ENCODE measurements around the gene ELK3.

DNA sequence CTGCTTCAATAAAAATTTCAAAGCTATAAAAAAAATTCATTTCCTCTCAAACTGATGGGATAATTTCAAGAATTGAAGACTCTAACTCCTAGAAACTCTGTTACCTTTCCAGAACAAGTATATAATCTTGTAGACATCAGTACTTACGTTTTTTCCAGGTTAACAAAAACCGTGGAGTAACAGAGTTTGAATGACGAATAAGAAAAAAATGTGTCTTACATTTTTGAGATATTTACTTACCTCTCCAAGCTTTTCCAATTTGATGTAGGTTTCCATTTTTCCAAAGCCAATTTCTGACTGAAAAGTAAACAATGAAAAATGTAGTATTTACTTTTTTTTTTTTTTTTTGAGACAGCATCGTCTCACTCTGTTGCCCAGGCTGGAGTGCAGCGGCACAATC, 105.9 kb downstream of the ELK3 start:
- TF ChIP-seq, protein P1, sequence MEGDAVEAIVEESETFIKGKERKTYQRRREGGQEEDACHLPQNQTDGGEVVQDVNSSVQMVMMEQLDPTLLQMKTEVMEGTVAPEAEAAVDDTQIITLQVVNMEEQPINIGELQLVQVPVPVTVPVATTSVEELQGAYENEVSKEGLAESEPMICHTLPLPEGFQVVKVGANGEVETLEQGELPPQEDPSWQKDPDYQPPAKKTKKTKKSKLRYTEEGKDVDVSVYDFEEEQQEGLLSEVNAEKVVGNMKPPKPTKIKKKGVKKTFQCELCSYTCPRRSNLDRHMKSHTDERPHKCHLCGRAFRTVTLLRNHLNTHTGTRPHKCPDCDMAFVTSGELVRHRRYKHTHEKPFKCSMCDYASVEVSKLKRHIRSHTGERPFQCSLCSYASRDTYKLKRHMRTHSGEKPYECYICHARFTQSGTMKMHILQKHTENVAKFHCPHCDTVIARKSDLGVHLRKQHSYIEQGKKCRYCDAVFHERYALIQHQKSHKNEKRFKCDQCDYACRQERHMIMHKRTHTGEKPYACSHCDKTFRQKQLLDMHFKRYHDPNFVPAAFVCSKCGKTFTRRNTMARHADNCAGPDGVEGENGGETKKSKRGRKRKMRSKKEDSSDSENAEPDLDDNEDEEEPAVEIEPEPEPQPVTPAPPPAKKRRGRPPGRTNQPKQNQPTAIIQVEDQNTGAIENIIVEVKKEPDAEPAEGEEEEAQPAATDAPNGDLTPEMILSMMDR (conservative IDR thresholded peaks at IDR 0.05; ENCODE audit: low read length) = no peak
- TF ChIP-seq EZH2phosphoT487 (IDR thresholded peaks at IDR 0.05; ENCODE audit: borderline replicate concordance) = no peak

Measured in Loucy (cell line).